Smooth muscle cell (in vitro differentiated cells): ENCODE measurements around the gene NARS2. TPM values are rescaled to one million over a fixed set of nuclear protein-coding genes. Genes with fewer than 3 reads are reported as not detected.

Experiments used
- DNase-seq: peaks from one replicate; lab custom pipeline; 2025; ENCODE audit not compliant: unreplicated experiment; lab: John Stamatoyannopoulos, UW
- H2AFZ ChIP-seq: fragments of 200-600 bp; sonication (generic); 2 replicates; pipeline ENCODE4 v1.6.0; 2016; ENCODE audit warnings: antibody characterized with exemption, low read depth, mild to moderate bottlenecking
- H3F3A ChIP-seq: fragments of 200-600 bp; sonication (generic); 2 replicates; pipeline ENCODE4 v1.6.0; 2017; ENCODE audit warnings: antibody characterized with exemption, low read depth
- H3K27ac ChIP-seq: fragments of 200-600 bp; sonication (generic); 2 replicates; pipeline ENCODE4 v1.5.1; 2016; ENCODE audit warnings: low read depth, mild to moderate bottlenecking
- H3K27me3 ChIP-seq: fragments of 200-600 bp; sonication (generic); 2 replicates; pipeline ENCODE4 v1.6.1; 2016; ENCODE audit warnings: low read depth, mild to moderate bottlenecking
- H3K36me3 ChIP-seq: fragments of 200-600 bp; sonication (generic); 2 replicates; pipeline ENCODE4 v1.5.1; 2016; ENCODE audit warnings: low read depth
- H3K4me1 ChIP-seq: fragments of 200-600 bp; sonication (generic); 2 replicates; pipeline ENCODE4 v1.5.1; 2016; ENCODE audit warnings: low read depth
- H3K4me2 ChIP-seq: fragments of 200-600 bp; sonication (generic); 2 replicates; pipeline ENCODE4 v1.6.0; 2016; ENCODE audit warnings: mild to moderate bottlenecking
- H3K4me3 ChIP-seq: fragments of 200-600 bp; sonication (generic); 2 replicates; pipeline ENCODE4 v1.5.1; 2016; ENCODE audit warnings: mild to moderate bottlenecking
- H3K79me2 ChIP-seq: fragments of 200-600 bp; sonication (generic); 2 replicates; pipeline ENCODE4 v1.6.0; 2016; ENCODE audit warnings: low read depth, mild to moderate bottlenecking
- H3K9ac ChIP-seq: fragments of 200-600 bp; sonication (generic); 2 replicates; pipeline ENCODE4 v1.6.0; 2016; ENCODE audit warnings: low read depth
- H3K9me3 ChIP-seq: fragments of 200-600 bp; sonication (generic); replicated peaks from 2 replicates; pipeline ENCODE4 v1.5.1; 2016; ENCODE audit warnings: low read depth
- H4K20me1 ChIP-seq: fragments of 200-600 bp; sonication (generic); 2 replicates; pipeline ENCODE4 v1.6.0; 2016; ENCODE audit warnings: low read depth
- WGBS: methylation state at CpG from one replicate; pipeline ENCODE4 v1.1.7; 2016; ENCODE audit warnings: low lambda C conversion rate; 5-methylcytosine and 5-hydroxymethylcytosine counted together
- polyA plus RNA-seq: library from polyadenylated mRNA; unstranded; fragments of >200 nt; fragmentation: Nextera tagmentation; extraction: Ambion mirVana; gene quantifications from 2 replicates; pipeline ENCODE4 v1.2.1, GENCODE V29; 2016
- total RNA-seq: library from RNA; depleted of rRNA; stranded (reverse); fragments of >200 nt; gene quantifications from 2 replicates; pipeline ENCODE4 v1.2.3, GENCODE V29; 2014
- TF ChIP-seq, protein P1 (sequence below): fragments of 200-600 bp; sonication (generic); IDR thresholded peaks from 2 replicates; pipeline ENCODE4 v1.5.1; 2017; ENCODE audit warnings: borderline replicate concordance, mild to moderate bottlenecking, antibody characterized with exemption; ENCODE audit not compliant: insufficient read depth, poor library complexity, severe bottlenecking

Gene NARS2
- total and polyA plus RNA-seq, 2 experiments from 2014 or later, result 12.2 to 17.4 TPM

DNA sequence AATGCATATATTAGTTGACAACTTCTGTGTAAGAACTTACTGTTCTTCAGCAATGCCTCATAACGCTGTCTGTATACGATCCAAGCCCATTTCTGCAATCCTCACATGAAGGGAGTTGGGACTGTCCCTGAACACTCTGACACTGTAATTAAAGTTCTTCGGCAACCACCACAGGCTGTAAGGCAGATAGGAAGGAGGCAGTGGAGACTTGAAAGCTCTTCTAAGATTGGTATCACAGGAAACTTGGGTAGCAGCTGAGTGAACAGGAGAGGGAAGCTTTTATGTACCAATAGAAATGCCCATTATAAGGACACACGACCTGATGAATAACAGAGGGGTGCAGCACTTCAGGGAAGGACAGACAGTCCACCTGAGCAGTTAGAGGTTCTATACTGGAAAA, 145.0 kb downstream of the NARS2 start:
- TF ChIP-seq, protein P1, sequence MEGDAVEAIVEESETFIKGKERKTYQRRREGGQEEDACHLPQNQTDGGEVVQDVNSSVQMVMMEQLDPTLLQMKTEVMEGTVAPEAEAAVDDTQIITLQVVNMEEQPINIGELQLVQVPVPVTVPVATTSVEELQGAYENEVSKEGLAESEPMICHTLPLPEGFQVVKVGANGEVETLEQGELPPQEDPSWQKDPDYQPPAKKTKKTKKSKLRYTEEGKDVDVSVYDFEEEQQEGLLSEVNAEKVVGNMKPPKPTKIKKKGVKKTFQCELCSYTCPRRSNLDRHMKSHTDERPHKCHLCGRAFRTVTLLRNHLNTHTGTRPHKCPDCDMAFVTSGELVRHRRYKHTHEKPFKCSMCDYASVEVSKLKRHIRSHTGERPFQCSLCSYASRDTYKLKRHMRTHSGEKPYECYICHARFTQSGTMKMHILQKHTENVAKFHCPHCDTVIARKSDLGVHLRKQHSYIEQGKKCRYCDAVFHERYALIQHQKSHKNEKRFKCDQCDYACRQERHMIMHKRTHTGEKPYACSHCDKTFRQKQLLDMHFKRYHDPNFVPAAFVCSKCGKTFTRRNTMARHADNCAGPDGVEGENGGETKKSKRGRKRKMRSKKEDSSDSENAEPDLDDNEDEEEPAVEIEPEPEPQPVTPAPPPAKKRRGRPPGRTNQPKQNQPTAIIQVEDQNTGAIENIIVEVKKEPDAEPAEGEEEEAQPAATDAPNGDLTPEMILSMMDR, result no peak
- WGBS, result 39% methylated on average over 4 of the region's 4 CpGs
- no peak overlapping the region for H3K4me3 ChIP-seq
- H3K79me2 ChIP-seq, result no peaks in the 10 kb centered on the region
- H3K36me3 ChIP-seq, result no peaks in the 10 kb centered on the region
- DNase-seq, result no peak
- H3F3A ChIP-seq, result no peaks in the 10 kb centered on the region
- no peaks in the 10 kb centered on the region for H3K27me3 ChIP-seq
- no peak overlapping the region for H2AFZ ChIP-seq
- H3K4me1 ChIP-seq, result peaks cover 8% of the 10 kb centered on the region
- no peak overlapping the region for H3K9ac ChIP-seq
- no peak overlapping the region for H3K4me2 ChIP-seq
- H4K20me1 ChIP-seq, result no peaks in the 10 kb centered on the region
- H3K27ac ChIP-seq, result no peak overlapping the region
- no peaks in the 10 kb centered on the region for H3K9me3 ChIP-seq

DNA sequence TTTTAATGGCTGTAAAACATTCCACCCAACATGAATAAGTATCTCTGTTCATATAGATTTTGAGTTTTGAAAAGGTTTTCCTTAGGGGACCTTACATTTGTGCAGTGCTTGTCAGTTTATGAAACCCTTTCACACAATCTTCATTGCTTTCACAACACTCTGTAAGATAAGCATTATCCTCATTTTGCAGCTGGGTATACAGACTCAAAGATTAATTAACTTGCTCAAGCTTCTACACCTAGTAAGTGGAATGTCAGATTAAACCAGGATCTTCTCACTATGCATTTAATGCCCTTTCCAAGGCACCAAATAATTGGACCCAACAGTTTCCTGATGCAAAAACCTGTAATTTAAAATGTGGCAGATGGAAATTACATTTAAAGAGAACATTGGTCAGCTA, 145.5 kb downstream of the NARS2 start:
- Histone ChIP-seq H3K4me2 (no peak overlapping the region), H2AFZ (no peak overlapping the region), H3K27me3 (no peaks in the 10 kb centered on the region), H3K4me3 (no peak overlapping the region), H3K79me2 (no peaks in the 10 kb centered on the region), H3F3A (no peaks in the 10 kb centered on the region), H3K36me3 (no peaks in the 10 kb centered on the region), H4K20me1 (no peaks in the 10 kb centered on the region), H3K27ac (no peak overlapping the region), H3K9ac (no peak overlapping the region), H3K9me3 (no peaks in the 10 kb centered on the region), H3K4me1 (peaks cover 8% of the 10 kb centered on the region)
- DNase-seq, result no peak
- TF ChIP-seq, protein P1, result no peak

DNA sequence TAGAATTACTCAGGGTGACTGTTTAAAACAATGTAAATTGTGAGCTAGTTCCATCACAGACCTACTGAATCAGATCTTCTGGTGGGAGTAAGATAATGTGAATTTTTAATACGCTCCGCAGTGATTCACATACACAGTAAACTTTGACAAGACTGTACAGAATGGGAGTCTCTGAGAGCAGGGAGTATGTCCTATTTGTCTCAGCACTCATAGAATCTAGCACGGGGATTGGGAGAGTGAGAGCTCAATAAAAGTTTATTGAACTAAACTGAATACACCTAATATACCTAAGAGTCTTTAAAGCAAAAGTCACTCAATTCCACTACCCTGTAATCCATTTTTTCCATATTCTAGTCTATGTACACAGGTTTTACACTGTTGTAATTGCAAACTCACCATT, 145.9 kb downstream of the NARS2 start:
- H3K4me2 ChIP-seq, result no peak overlapping the region
- no peak overlapping the region for H3K9ac ChIP-seq
- no peaks in the 10 kb centered on the region for H3K27me3 ChIP-seq
- peaks cover 8% of the 10 kb centered on the region for H3K4me1 ChIP-seq
- H2AFZ ChIP-seq, result no peak overlapping the region
- no peak overlapping the region for H3K27ac ChIP-seq
- no peaks in the 10 kb centered on the region for H3K36me3 ChIP-seq
- H3K4me3 ChIP-seq, result no peak overlapping the region
- H4K20me1 ChIP-seq, result no peaks in the 10 kb centered on the region
- DNase-seq, result no peak
- no peaks in the 10 kb centered on the region for H3K79me2 ChIP-seq
- no peaks in the 10 kb centered on the region for H3K9me3 ChIP-seq
- WGBS, result 87% methylated on average over 3 of the region's 3 CpGs
- no peaks in the 10 kb centered on the region for H3F3A ChIP-seq
- TF ChIP-seq, protein P1, result no peak

DNA sequence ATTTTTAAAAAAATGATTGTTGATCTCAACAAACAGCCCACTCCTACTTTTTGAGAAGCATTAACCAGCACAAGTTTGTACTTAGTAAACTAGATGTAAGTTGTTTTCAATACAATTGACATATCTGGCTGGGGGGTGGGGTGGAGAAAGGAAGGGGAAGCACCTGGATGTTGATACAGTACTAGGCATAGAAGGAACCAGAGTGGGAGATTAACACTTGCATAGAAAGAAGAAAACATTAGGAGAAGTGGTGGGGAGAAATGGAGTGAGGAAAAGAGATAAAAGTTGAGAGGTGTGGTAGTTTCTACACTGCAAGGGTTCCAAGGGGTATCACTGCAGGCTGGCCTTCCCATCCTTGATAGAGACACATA, 146.4 kb downstream of the NARS2 start:
- Histone ChIP-seq H3K27me3 (no peaks in the 10 kb centered on the region), H3K4me2 (no peak overlapping the region), H3F3A (no peaks in the 10 kb centered on the region), H3K27ac (no peak overlapping the region), H3K9me3 (no peaks in the 10 kb centered on the region), H3K4me1 (peaks cover 8% of the 10 kb centered on the region), H3K79me2 (no peaks in the 10 kb centered on the region), H3K4me3 (no peak overlapping the region), H4K20me1 (no peaks in the 10 kb centered on the region), H2AFZ (no peak overlapping the region), H3K36me3 (no peaks in the 10 kb centered on the region), H3K9ac (no peak overlapping the region)
- TF ChIP-seq, protein P1, result no peak
- no peak for DNase-seq
